ENCODE data around the gene IPO9.

- no peak for TF ChIP-seq CTCF (IDR thresholded peaks at IDR 0.05)
- no peak for TF ChIP-seq POLR2A (IDR thresholded peaks at IDR 0.05)
- no peak for TF ChIP-seq EP300 (IDR thresholded peaks at IDR 0.05)
- TF ChIP-seq POLR2AphosphoS5 (IDR thresholded peaks at IDR 0.05): no peak
Measured at GRCh38 chr1:201827321-201828216, 1.4 kb upstream of the IPO9 start.
